SK-N-SH treated with all-trans-retinoic acid at 6 μM for 48 hours (cell line): ENCODE results near the gene PNMA5.

ENCODE experiments used
- ATAC-seq: fragments of 200-7000 bp; cut with Tn5 transposase; 3 replicates; pipeline ENCODE4 v1.9.1; 2020; ENCODE audit warnings: mild to moderate bottlenecking, moderate library complexity
- BACH2 ChIP-seq: fragments of 250-450 bp; sonication (Bioruptor Pico); IDR thresholded peaks from 2 replicates; pipeline ENCODE4 v1.9.0; 2021; ENCODE audit warnings: mild to moderate bottlenecking, borderline replicate concordance
- CSDC2 ChIP-seq: fragments of 250-450 bp; sonication (Bioruptor Pico); IDR thresholded peaks from 2 replicates; pipeline ENCODE4 v1.5.0; 2020; ENCODE audit warnings: mild to moderate bottlenecking, moderate library complexity
- ESRRG ChIP-seq: fragments of 250-450 bp; sonication (Bioruptor Pico); IDR thresholded peaks from 2 replicates; pipeline ENCODE4 v1.6.1; 2021; ENCODE audit warnings: mild to moderate bottlenecking
- GLIS3 ChIP-seq: fragments of 250-450 bp; sonication (Bioruptor Pico); IDR thresholded peaks from 2 replicates; pipeline ENCODE4 v1.5.0; 2020; ENCODE audit warnings: mild to moderate bottlenecking, moderate library complexity
- ISL1 ChIP-seq: fragments of 250-450 bp; sonication (Bioruptor Pico); IDR thresholded peaks from 2 replicates; pipeline ENCODE4 v2.1.2; 2022; ENCODE audit warnings: mild to moderate bottlenecking, moderate library complexity
- OSR1 ChIP-seq: fragments of 250-450 bp; sonication (Bioruptor Pico); IDR thresholded peaks from 2 replicates; pipeline ENCODE4 v1.8.0; 2022; ENCODE audit warnings: moderate library complexity, mild to moderate bottlenecking, inconsistent platforms
- PPARA ChIP-seq: fragments of 250-450 bp; sonication (Bioruptor Pico); IDR thresholded peaks from 2 replicates; pipeline ENCODE4 v1.5.0; 2020; ENCODE audit warnings: mild to moderate bottlenecking, borderline replicate concordance
- RARB ChIP-seq: fragments of 250-450 bp; sonication (Bioruptor Pico); IDR thresholded peaks from 2 replicates; pipeline ENCODE4 v1.8.0; 2021; ENCODE audit warnings: mild to moderate bottlenecking, moderate library complexity
- TOX ChIP-seq: fragments of 250-450 bp; sonication (Bioruptor Pico); IDR thresholded peaks from 2 replicates; pipeline ENCODE4 v1.8.0; 2021; ENCODE audit warnings: mild to moderate bottlenecking, moderate library complexity, borderline replicate concordance
- TSHZ2 ChIP-seq: fragments of 250-450 bp; sonication (Bioruptor Pico); IDR thresholded peaks from 2 replicates; pipeline ENCODE4 v1.5.0; 2020; ENCODE audit warnings: mild to moderate bottlenecking, moderate library complexity
- ZC3H10 ChIP-seq: fragments of 250-450 bp; sonication (Bioruptor Pico); IDR thresholded peaks from 2 replicates; pipeline ENCODE4 v1.5.1; 2021; ENCODE audit warnings: mild to moderate bottlenecking, moderate library complexity
- ZFP3 ChIP-seq: fragments of 250-450 bp; sonication (Bioruptor Pico); IDR thresholded peaks from 2 replicates; pipeline ENCODE4 v1.5.0; 2020; ENCODE audit warnings: mild to moderate bottlenecking, moderate library complexity
- ZFP30 ChIP-seq: fragments of 450-650 bp; formaldehyde crosslinking; IDR thresholded peaks from 2 replicates; pipeline ENCODE4 v1.5.0; 2022; ENCODE audit warnings: mild to moderate bottlenecking, moderate library complexity
- ZNF70 ChIP-seq: fragments of 450-650 bp; formaldehyde crosslinking; IDR thresholded peaks from 2 replicates; pipeline ENCODE4 v1.5.0; 2020; ENCODE audit warnings: mild to moderate bottlenecking, moderate library complexity
- ZNF8 ChIP-seq: fragments of 450-650 bp; formaldehyde crosslinking; IDR thresholded peaks from 2 replicates; pipeline ENCODE4 v1.5.0; 2020; ENCODE audit warnings: mild to moderate bottlenecking, moderate library complexity
- TF ChIP-seq, protein P1 (sequence below): fragments of 250-450 bp; sonication (Bioruptor Pico); IDR thresholded peaks from 2 replicates; pipeline ENCODE4 v1.5.1; 2021; ENCODE audit warnings: mild to moderate bottlenecking, moderate library complexity
- TF ChIP-seq, protein P2 (sequence below): fragments of 250-450 bp; sonication (Bioruptor Pico); IDR thresholded peaks from 2 replicates; pipeline ENCODE4 v1.8.0; 2021; ENCODE audit warnings: low read depth, mild to moderate bottlenecking, moderate library complexity, borderline replicate concordance
- TF ChIP-seq, protein P3 (sequence below): fragments of 250-450 bp; sonication (Bioruptor Pico); IDR thresholded peaks from 2 replicates; pipeline ENCODE4 v1.8.0; 2020; ENCODE audit warnings: mild to moderate bottlenecking, moderate library complexity, borderline replicate concordance
- TF ChIP-seq, protein P4 (sequence below): fragments of 250-450 bp; sonication (Bioruptor Pico); IDR thresholded peaks from 2 replicates; pipeline ENCODE4 v1.5.1; 2020; ENCODE audit warnings: low read depth, mild to moderate bottlenecking, moderate library complexity

PNMA5 gene

DNA sequence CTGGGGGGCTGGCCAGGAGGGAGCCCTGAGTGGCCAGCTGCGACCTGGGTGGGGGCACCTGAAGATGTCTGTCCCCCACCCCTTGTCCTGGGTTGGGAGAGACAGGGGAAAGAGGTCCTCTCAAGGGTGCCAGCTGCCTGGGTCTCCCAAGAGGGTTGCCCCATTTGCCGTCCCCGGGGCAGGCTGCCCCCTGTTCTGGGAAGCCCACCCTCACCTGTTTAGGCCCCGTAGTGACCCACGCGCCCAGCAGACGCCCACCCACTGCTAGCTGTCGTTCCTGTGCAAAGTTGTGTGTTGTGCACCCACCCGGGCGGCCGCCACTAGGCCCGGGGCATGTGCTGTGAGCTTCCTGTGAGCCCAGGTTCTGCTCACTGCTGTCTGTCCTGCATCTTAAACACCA, 36.9 kb upstream of the PNMA5 start:
- ATAC-seq, result no peak
- TF ChIP-seq TOX (CRISPR knock-in tag) (no peak), ZFP3 (CRISPR knock-in tag) (no peak), PPARA (CRISPR knock-in tag) (no peak), ZFP30 (CRISPR knock-in tag) (no peak), TSHZ2 (CRISPR knock-in tag) (no peak)
- TF ChIP-seq, protein P1, sequence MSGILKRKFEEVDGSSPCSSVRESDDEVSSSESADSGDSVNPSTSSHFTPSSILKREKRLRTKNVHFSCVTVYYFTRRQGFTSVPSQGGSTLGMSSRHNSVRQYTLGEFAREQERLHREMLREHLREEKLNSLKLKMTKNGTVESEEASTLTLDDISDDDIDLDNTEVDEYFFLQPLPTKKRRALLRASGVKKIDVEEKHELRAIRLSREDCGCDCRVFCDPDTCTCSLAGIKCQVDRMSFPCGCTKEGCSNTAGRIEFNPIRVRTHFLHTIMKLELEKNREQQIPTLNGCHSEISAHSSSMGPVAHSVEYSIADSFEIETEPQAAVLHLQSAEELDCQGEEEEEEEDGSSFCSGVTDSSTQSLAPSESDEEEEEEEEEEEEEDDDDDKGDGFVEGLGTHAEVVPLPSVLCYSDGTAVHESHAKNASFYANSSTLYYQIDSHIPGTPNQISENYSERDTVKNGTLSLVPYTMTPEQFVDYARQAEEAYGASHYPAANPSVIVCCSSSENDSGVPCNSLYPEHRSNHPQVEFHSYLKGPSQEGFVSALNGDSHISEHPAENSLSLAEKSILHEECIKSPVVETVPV, result no peak

DNA sequence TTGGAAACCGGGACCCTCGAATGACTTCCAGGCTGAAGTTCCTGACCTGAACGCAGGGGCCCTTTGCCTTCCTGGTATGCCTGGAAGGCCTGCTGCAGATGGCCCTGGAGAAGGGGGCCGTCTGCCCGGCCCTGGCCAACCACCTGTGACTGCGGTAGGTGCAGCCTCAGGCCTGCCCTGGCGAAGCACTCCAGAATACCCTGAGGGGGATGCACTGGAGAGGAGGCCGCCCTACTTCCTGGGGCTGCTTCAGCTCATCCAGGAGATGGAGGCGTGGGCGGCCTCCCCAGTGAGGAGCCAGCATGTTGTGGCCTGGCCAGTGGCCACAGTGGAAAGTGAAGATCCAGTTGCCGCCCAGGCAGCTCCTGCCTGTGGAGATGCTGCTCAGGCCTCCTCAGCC, 36.0 kb upstream of the PNMA5 start:
- TF ChIP-seq GLIS3 (CRISPR knock-in tag) (no peak), ISL1 (CRISPR knock-in tag) (no peak), OSR1 (no peak), ZFP3 (CRISPR knock-in tag) (no peak), CSDC2 (CRISPR knock-in tag) (no peak), ZC3H10 (CRISPR knock-in tag) (no peak), ZNF8 (no peak), TSHZ2 (CRISPR knock-in tag) (no peak), TOX (CRISPR knock-in tag) (no peak), ZNF70 (no peak)
- TF ChIP-seq, protein P2, sequence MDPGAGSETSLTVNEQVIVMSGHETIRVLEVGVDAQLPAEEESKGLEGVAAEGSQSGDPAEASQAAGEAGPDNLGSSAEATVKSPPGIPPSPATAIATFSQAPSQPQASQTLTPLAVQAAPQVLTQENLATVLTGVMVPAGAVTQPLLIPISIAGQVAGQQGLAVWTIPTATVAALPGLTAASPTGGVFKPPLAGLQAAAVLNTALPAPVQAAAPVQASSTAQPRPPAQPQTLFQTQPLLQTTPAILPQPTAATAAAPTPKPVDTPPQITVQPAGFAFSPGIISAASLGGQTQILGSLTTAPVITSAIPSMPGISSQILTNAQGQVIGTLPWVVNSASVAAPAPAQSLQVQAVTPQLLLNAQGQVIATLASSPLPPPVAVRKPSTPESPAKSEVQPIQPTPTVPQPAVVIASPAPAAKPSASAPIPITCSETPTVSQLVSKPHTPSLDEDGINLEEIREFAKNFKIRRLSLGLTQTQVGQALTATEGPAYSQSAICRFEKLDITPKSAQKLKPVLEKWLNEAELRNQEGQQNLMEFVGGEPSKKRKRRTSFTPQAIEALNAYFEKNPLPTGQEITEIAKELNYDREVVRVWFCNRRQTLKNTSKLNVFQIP (CRISPR knock-in tag), result no peak
- TF ChIP-seq, protein P3, sequence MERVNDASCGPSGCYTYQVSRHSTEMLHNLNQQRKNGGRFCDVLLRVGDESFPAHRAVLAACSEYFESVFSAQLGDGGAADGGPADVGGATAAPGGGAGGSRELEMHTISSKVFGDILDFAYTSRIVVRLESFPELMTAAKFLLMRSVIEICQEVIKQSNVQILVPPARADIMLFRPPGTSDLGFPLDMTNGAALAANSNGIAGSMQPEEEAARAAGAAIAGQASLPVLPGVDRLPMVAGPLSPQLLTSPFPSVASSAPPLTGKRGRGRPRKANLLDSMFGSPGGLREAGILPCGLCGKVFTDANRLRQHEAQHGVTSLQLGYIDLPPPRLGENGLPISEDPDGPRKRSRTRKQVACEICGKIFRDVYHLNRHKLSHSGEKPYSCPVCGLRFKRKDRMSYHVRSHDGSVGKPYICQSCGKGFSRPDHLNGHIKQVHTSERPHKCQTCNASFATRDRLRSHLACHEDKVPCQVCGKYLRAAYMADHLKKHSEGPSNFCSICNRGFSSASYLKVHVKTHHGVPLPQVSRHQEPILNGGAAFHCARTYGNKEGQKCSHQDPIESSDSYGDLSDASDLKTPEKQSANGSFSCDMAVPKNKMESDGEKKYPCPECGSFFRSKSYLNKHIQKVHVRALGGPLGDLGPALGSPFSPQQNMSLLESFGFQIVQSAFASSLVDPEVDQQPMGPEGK (CRISPR knock-in tag), result no peak
- TF ChIP-seq, protein P4, sequence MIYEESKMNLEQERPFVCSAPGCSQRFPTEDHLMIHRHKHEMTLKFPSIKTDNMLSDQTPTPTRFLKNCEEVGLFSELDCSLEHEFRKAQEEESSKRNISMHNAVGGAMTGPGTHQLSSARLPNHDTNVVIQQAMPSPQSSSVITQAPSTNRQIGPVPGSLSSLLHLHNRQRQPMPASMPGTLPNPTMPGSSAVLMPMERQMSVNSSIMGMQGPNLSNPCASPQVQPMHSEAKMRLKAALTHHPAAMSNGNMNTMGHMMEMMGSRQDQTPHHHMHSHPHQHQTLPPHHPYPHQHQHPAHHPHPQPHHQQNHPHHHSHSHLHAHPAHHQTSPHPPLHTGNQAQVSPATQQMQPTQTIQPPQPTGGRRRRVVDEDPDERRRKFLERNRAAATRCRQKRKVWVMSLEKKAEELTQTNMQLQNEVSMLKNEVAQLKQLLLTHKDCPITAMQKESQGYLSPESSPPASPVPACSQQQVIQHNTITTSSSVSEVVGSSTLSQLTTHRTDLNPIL, result no peak
- no peak for ATAC-seq

GRCh38 chrX:153029162-153029561, 35.2 kb upstream of the PNMA5 start:
- no peak for ATAC-seq
- TF ChIP-seq, protein P4, result no peak
- TF ChIP-seq RARB (no peak), TSHZ2 (CRISPR knock-in tag) (no peak), ISL1 (CRISPR knock-in tag) (no peak), PPARA (CRISPR knock-in tag) (no peak), BACH2 (CRISPR knock-in tag) (no peak), OSR1 (no peak), ZFP30 (CRISPR knock-in tag) (no peak), ESRRG (CRISPR knock-in tag) (no peak), ZNF8 (no peak)
- TF ChIP-seq, protein P2 (CRISPR knock-in tag), result no peak
